ENCODE results near the gene HRK.

The HRK gene

GRCh38 chr12:116833474-116833873 is 47.8 kb downstream of the HRK start:
- Mint-ChIP-seq H3K27ac (no peak overlapping the region), H3K4me3 (no peak overlapping the region), H3K27me3 (ENCODE audit: low read depth) (no peaks in the 10 kb centered on the region), H3K36me3 (ENCODE audit: low read depth) (peaks cover 18% of the 10 kb centered on the region), H3K9me3 (no peaks in the 10 kb centered on the region), H3K4me1 (peaks cover 5% of the 10 kb centered on the region)
- TF ChIP-seq CTCF (IDR thresholded peaks at IDR 0.05; ENCODE audit: unreplicated experiment in 3 of 3): no peak

- H3K4me1 Mint-ChIP-seq: peaks cover 4% of the 10 kb centered on the region
- no peak overlapping the region for H3K4me3 Mint-ChIP-seq
- H3K36me3 Mint-ChIP-seq (ENCODE audit: low read depth): peaks cover 17% of the 10 kb centered on the region
- H3K27ac Mint-ChIP-seq: no peak overlapping the region
- H3K27me3 Mint-ChIP-seq (ENCODE audit: low read depth): no peaks in the 10 kb centered on the region
- H3K9me3 Mint-ChIP-seq: no peaks in the 10 kb centered on the region
- TF ChIP-seq CTCF (IDR thresholded peaks at IDR 0.05; ENCODE audit: unreplicated experiment in 3 of 3): no peak
Observed at GRCh38 chr12:116832353-116832752, 48.9 kb downstream of the HRK start.

GRCh38 chr12:116827432-116827831 is 53.8 kb downstream of the HRK start:
- H3K27me3 Mint-ChIP-seq (ENCODE audit: low read depth): no peaks in the 10 kb centered on the region
- H3K4me3 Mint-ChIP-seq: no peak overlapping the region
- TF ChIP-seq CTCF (IDR thresholded peaks at IDR 0.05; ENCODE audit: unreplicated experiment in 3 of 3): no peak
- H3K36me3 Mint-ChIP-seq (ENCODE audit: low read depth): peaks cover 10% of the 10 kb centered on the region
- no peak overlapping the region for H3K27ac Mint-ChIP-seq
- H3K4me1 Mint-ChIP-seq: no peaks in the 10 kb centered on the region
- no peaks in the 10 kb centered on the region for H3K9me3 Mint-ChIP-seq

- Mint-ChIP-seq H3K4me1 (peaks cover 13% of the 10 kb centered on the region), H3K4me3 (peak overlapping the region in 2 of 3 experiments; percentile 68 to 80), H3K9me3 (no peaks in the 10 kb centered on the region), H3K27me3 (ENCODE audit: low read depth) (no peaks in the 10 kb centered on the region), H3K27ac (peak overlapping the region in 1 of 3 experiments; percentile 66), H3K36me3 (ENCODE audit: low read depth) (peaks cover 10% of the 10 kb centered on the region)
- TF ChIP-seq CTCF (IDR thresholded peaks at IDR 0.05; ENCODE audit: unreplicated experiment in 3 of 3): no peak
Observed at GRCh38 chr12:116821291-116821690, 60.0 kb downstream of the HRK start.

GRCh38 chr12:116820064-116820656 is 61.1 kb downstream of the HRK start:
- no peaks in the 10 kb centered on the region for H3K9me3 Mint-ChIP-seq
- peak overlapping the region; percentile 68 to 80 (median 76) for H3K4me3 Mint-ChIP-seq
- no peak for TF ChIP-seq CTCF (IDR thresholded peaks at IDR 0.05; ENCODE audit: unreplicated experiment in 3 of 3)
- peaks cover 13% of the 10 kb centered on the region for H3K4me1 Mint-ChIP-seq
- peak overlapping the region; percentile 32 to 66 (median 54) for H3K27ac Mint-ChIP-seq
- H3K36me3 Mint-ChIP-seq (ENCODE audit: low read depth): peaks cover 3% of the 10 kb centered on the region
- H3K27me3 Mint-ChIP-seq (ENCODE audit: low read depth): no peaks in the 10 kb centered on the region

All from nephron (organoid).